ENCODE data around the gene DPH7. TPM values are rescaled to one million over a fixed set of nuclear protein-coding genes. Genes with fewer than 3 reads are reported as not detected.
"Not testable (repeated sequence)": the region's sequence is repeated elsewhere in the genome, so short reads cannot be mapped to it uniquely, and the experiment has no call there.

Gene DPH7
- total RNA-seq, 1 donor from 2014 or later: 13.0 TPM

- H3K9me3 ChIP-seq (ENCODE audit: control insufficient read depth in 3 of 3, low read length in 3 of 3): no peaks in the 10 kb centered on the region
- no peaks in the 10 kb centered on the region for H3K27me3 ChIP-seq (ENCODE audit: control insufficient read depth in 3 of 3, insufficient read depth in 3 of 3, low read length in 3 of 3)
- H3K36me3 ChIP-seq (ENCODE audit: control insufficient read depth in 3 of 3, insufficient read depth in 3 of 3, low read length in 3 of 3): peaks cover 20 to 30% (median 22%) of the 10 kb centered on the region in 3 donors
- peak overlapping the region; percentile 84 to 93 (median 85) for H3K9ac ChIP-seq (ENCODE audit: low read depth in 1 of 3, low read length in 3 of 3)
- peak overlapping the region; percentile 82 to 94 (median 87) for H3K4me3 ChIP-seq (ENCODE audit: low read length in 3 of 3)
- H3K4me1 ChIP-seq (ENCODE audit: control insufficient read depth in 3 of 3, insufficient read depth in 3 of 3, low read length in 3 of 3): peaks cover 26 to 31% (median 30%) of the 10 kb centered on the region in 3 donors
- H3K27ac ChIP-seq (ENCODE audit: low read depth, low read length): peak overlapping the region; percentile 86
These were observed 26.5 kb downstream of the DPH7 start for GRCh38 chr9:137552022-137552768.

DNA sequence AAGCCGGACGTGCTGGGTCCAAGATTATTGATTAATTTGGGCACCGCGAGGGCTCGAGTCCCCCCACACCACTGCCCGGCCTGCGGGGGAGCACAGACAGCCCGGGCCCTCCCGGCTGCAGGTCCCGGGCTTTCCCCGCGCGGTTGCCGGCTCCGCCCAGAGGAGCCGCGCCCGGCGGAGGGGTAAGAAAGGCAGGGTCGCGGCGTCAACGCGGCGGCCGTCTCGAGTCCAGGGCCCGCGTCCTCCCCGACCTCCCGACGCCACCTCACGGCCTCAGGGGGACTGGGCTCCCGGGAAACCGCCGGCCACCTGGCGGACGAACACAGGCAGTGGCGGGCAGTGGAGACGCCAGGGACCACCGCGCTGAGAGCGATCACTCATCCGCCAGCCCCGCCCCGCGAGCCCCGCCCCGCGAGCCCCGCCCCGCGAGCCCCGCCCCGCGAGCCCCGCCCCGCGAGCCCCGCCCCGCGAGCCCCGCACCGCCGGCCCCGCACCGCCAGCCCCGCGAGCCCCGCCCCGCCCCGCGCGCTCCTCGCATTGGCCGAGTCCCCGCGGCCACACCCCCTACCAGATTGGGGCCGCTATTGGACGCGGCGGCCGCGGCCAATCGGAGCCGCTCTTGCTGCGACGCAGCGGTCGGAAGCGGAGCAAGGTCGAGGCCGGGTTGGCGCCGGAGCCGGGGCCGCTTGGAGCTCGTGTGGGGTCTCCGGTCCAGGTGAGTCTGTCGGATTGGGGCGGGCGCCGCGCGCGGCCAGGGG is 27.3 kb downstream of the DPH7 start, which contains the start of gene MRPL41:
Gene MRPL41, plus strand, starts transcription at position 616 of the 758 bp plus-strand sequence. CDS start 203 bp downstream, outside the sequence.
- Histone ChIP-seq H3K4me3 (ENCODE audit: low read length in 3 of 3) (peak within 1 kb of the TSS; percentile 82 to 94 (median 87)), H3K27me3 (ENCODE audit: control insufficient read depth in 3 of 3, insufficient read depth in 3 of 3, low read length in 3 of 3) (no peaks in the 10 kb centered on the region), H3K9me3 (ENCODE audit: control insufficient read depth in 3 of 3, low read length in 3 of 3) (no peaks in the 10 kb centered on the region), H3K4me1 (ENCODE audit: control insufficient read depth in 3 of 3, insufficient read depth in 3 of 3, low read length in 3 of 3) (peaks cover 27 to 38% (median 37%) of the 10 kb centered on the region in 3 donors), H3K36me3 (ENCODE audit: control insufficient read depth in 3 of 3, insufficient read depth in 3 of 3, low read length in 3 of 3) (peaks cover 20 to 26% (median 21%) of the 10 kb centered on the region in 3 donors), H3K9ac (ENCODE audit: low read depth in 1 of 3, low read length in 3 of 3) (peak within 1 kb of the TSS; percentile 84 to 93 (median 85)), H3K27ac (ENCODE audit: low read depth, low read length) (peak within 1 kb of the TSS; percentile 86)

- Histone ChIP-seq H3K27ac (ENCODE audit: low read depth, low read length) (peak overlapping the region; percentile 83), H3K4me3 (ENCODE audit: low read length in 3 of 3) (peak overlapping the region; percentile 51 to 76 (median 67)), H3K36me3 (ENCODE audit: control insufficient read depth in 3 of 3, insufficient read depth in 3 of 3, low read length in 3 of 3) (peaks cover 15 to 20% (median 16%) of the 10 kb centered on the region in 3 donors), H3K4me1 (ENCODE audit: control insufficient read depth in 3 of 3, insufficient read depth in 3 of 3, low read length in 3 of 3) (peaks cover 27 to 41% (median 40%) of the 10 kb centered on the region in 3 donors), H3K9ac (ENCODE audit: low read depth in 1 of 3, low read length in 3 of 3) (peak overlapping the region; percentile 68 to 88 (median 72))
- H3K27me3 ChIP-seq (ENCODE audit: control insufficient read depth in 3 of 3, insufficient read depth in 3 of 3, low read length in 3 of 3); H3K9me3 ChIP-seq (ENCODE audit: control insufficient read depth in 3 of 3, low read length in 3 of 3): not testable (repeated sequence)
These were observed 27.8 kb downstream of the DPH7 start for GRCh38 chr9:137550958-137551263.

DNA sequence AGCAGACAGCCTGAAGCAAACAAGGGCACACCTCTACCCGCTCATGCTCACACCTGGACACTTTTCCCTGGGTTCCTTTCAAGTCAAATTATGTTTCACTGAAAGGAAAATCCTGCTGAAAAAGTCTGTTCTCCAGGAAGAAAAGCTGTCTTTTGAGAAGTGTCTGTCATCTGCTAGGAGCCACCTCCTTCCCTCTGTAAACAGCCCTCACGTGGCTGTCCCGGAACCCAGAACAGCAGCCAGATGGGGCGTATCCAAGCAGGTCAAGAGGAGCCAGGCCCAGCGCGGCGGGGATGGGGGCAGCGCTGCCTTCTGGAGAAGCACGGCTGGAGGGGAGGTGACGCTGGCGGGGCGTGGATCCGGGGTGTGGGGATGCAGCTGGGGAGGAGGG is 28.5 kb downstream of the DPH7 start, which contains the start of gene PNPLA7:
Gene PNPLA7, minus strand, starts transcription at position 172 of the 391 bp plus-strand sequence. CDS start 205 bp downstream, outside the sequence.
- Histone ChIP-seq H3K36me3 (ENCODE audit: control insufficient read depth in 3 of 3, insufficient read depth in 3 of 3, low read length in 3 of 3) (peaks cover 9 to 14% (median 10%) of the 10 kb centered on the region in 3 donors), H3K9me3 (ENCODE audit: control insufficient read depth in 3 of 3, low read length in 3 of 3) (no peaks in the 10 kb centered on the region), H3K9ac (ENCODE audit: low read depth in 1 of 3, low read length in 3 of 3) (peak within 1 kb of the TSS; percentile 86 to 94 (median 89)), H3K27ac (ENCODE audit: low read depth, low read length) (peak within 1 kb of the TSS; percentile 98), H3K4me3 (ENCODE audit: low read length in 3 of 3) (peak within 1 kb of the TSS; percentile 80 to 83 (median 83)), H3K4me1 (ENCODE audit: control insufficient read depth in 3 of 3, insufficient read depth in 3 of 3, low read length in 3 of 3) (peaks cover 27 to 43% (median 40%) of the 10 kb centered on the region in 3 donors), H3K27me3 (ENCODE audit: control insufficient read depth in 3 of 3, insufficient read depth in 3 of 3, low read length in 3 of 3) (no peaks in the 10 kb centered on the region)

DNA sequence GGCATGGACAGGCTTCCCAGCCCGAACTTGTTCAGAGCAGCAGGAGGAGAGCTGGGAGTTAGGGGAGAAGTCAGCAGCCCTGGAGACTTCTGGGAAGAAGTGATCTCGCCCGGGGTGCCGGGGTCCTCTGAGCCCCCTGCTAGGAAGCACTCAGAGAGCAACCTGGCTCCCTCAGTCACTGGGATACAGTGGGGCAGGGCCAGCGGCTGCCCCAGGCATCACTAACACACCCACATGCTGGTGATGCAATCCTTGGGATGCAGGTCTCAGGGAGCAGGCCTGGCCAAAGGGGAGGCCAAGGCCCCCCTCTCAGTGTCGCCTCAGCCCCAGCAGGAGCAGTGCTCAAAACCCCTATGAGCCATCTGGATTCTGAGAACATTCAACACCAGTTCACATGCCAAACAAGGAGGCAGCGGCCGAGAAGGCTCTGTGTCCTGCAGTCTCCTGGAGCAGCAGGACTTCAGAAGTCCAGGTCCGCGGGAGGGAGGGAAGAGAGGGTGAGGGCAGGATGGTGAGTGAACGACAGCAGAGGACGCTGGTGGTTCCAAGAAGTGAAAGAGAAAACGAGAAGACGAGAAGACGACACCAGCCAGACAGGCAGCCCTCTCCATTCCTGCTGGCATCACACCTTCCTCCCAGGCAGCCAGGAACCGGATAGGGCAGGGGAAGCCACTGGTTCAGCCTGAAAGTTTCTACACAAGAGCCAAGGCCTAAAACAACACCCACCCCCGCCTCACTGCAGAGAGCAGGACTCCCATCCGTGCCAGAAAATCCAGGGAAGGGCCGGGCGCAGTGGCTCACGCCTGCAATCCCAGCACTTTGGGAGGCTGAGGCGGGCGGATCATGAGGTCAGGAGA is 30.8 kb downstream of the DPH7 start:
- no peak overlapping the region for H3K27ac ChIP-seq (ENCODE audit: low read depth, low read length)
- H3K9me3 ChIP-seq (ENCODE audit: control insufficient read depth in 3 of 3, low read length in 3 of 3): no peaks in the 10 kb centered on the region
- peaks cover 8 to 11% (median 9%) of the 10 kb centered on the region in 3 donors for H3K36me3 ChIP-seq (ENCODE audit: control insufficient read depth in 3 of 3, insufficient read depth in 3 of 3, low read length in 3 of 3)
- peaks cover 27 to 45% (median 44%) of the 10 kb centered on the region in 3 donors for H3K4me1 ChIP-seq (ENCODE audit: control insufficient read depth in 3 of 3, insufficient read depth in 3 of 3, low read length in 3 of 3)
- H3K27me3 ChIP-seq (ENCODE audit: control insufficient read depth in 3 of 3, insufficient read depth in 3 of 3, low read length in 3 of 3): no peaks in the 10 kb centered on the region
- H3K4me3 ChIP-seq (ENCODE audit: low read length in 3 of 3): peak overlapping the region in 2 of 3 donors; percentile 39 to 41
- peak overlapping the region in 1 of 3 donors; percentile 57 for H3K9ac ChIP-seq (ENCODE audit: low read depth in 1 of 3, low read length in 3 of 3)

- Histone ChIP-seq H3K4me3 (ENCODE audit: low read length in 3 of 3) (no peak overlapping the region), H3K27ac (ENCODE audit: low read depth, low read length) (peak overlapping the region; percentile 38), H3K27me3 (ENCODE audit: control insufficient read depth in 3 of 3, insufficient read depth in 3 of 3, low read length in 3 of 3) (no peaks in the 10 kb centered on the region), H3K9me3 (ENCODE audit: control insufficient read depth in 3 of 3, low read length in 3 of 3) (no peaks in the 10 kb centered on the region), H3K36me3 (ENCODE audit: control insufficient read depth in 3 of 3, insufficient read depth in 3 of 3, low read length in 3 of 3) (peaks cover 21 to 25% (median 23%) of the 10 kb centered on the region in 3 donors), H3K9ac (ENCODE audit: low read depth in 1 of 3, low read length in 3 of 3) (no peak overlapping the region), H3K4me1 (ENCODE audit: control insufficient read depth in 3 of 3, insufficient read depth in 3 of 3, low read length in 3 of 3) (peaks cover 19 to 38% (median 37%) of the 10 kb centered on the region in 3 donors)
These were observed 33.6 kb downstream of the DPH7 start for GRCh38 chr9:137545123-137545522.

DNA sequence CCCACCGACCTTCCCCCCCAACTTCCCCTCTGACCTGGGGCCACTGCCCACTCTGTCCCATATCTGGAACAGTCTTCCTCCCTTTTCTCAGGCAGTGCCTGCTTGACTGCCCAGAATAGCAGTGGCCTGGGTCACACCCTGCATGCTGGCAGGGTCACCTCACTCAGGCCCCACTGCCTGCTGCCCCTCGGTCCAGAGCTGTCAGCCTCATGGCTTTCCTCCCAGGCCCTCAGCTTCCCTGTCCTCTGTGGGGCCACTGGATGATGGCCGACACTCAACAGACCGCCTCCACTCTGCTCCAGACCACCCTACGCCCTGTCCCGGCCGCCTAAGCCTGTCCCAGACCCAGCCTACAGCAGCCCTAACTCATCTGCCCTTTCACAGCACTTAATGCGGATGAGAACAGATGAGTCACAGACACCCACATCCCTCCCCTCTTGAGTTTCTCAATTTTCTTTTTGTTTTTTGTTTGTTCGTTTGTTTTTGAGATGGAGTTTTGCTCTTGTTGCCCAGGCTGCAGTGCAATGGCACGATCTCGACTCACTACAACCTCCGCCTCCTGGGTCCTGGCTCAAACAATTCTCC is 34.5 kb downstream of the DPH7 start:
- Histone ChIP-seq H3K4me1 (ENCODE audit: control insufficient read depth in 3 of 3, insufficient read depth in 3 of 3, low read length in 3 of 3) (peaks cover 12 to 33% (median 31%) of the 10 kb centered on the region in 3 donors), H3K9me3 (ENCODE audit: control insufficient read depth in 3 of 3, low read length in 3 of 3) (no peaks in the 10 kb centered on the region), H3K27ac (ENCODE audit: low read depth, low read length) (peak overlapping the region; percentile 51), H3K4me3 (ENCODE audit: low read length in 3 of 3) (no peak overlapping the region), H3K36me3 (ENCODE audit: control insufficient read depth in 3 of 3, insufficient read depth in 3 of 3, low read length in 3 of 3) (peaks cover 23 to 27% (median 24%) of the 10 kb centered on the region in 3 donors), H3K27me3 (ENCODE audit: control insufficient read depth in 3 of 3, insufficient read depth in 3 of 3, low read length in 3 of 3) (no peaks in the 10 kb centered on the region), H3K9ac (ENCODE audit: low read depth in 1 of 3, low read length in 3 of 3) (no peak overlapping the region)

DNA sequence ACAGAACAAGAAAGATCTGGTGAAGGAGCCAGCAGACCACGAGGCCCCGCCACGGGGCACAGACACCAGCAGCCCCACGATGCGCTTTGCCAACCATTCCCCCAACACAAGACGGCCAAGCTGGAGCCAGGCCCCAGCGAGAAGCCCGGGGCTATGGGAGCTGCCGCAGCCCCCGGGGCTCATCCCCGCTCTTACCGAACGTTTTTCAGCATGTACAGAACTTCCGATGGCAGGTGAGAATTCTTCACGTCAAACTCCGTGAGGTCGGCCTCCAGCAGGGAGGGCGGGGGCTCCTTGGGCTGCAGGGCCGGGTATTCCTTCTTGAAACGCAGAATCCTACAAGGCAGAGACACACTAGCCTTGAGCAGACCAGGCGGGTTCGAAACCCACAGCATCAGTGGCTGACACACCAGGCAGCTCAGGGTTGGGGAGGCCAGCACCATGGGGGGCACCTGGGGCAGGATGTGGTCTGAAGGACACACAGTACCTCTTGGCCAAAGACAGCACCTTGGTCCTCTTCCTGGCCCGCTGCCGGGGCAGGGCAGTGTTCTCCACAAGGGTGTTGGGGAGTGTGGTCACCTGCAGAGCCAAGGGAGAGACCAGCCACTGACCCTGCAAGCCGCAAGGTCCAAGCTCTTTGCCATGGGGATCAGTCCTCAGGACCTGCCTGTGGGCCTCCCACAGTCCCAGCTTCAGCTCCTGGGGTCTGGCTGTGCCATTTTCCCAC is 35.3 kb downstream of the DPH7 start:
- Histone ChIP-seq H3K4me1 (ENCODE audit: control insufficient read depth in 3 of 3, insufficient read depth in 3 of 3, low read length in 3 of 3) (peaks cover 8 to 26% (median 25%) of the 10 kb centered on the region in 3 donors), H3K27ac (ENCODE audit: low read depth, low read length) (no peak overlapping the region), H3K4me3 (ENCODE audit: low read length in 3 of 3) (no peak overlapping the region), H3K9ac (ENCODE audit: low read depth in 1 of 3, low read length in 3 of 3) (peak overlapping the region in 1 of 3 donors; percentile 8), H3K27me3 (ENCODE audit: control insufficient read depth in 3 of 3, insufficient read depth in 3 of 3, low read length in 3 of 3) (no peaks in the 10 kb centered on the region), H3K36me3 (ENCODE audit: control insufficient read depth in 3 of 3, insufficient read depth in 3 of 3, low read length in 3 of 3) (peaks cover 24 to 28% (median 24%) of the 10 kb centered on the region in 3 donors), H3K9me3 (ENCODE audit: control insufficient read depth in 3 of 3, low read length in 3 of 3) (no peaks in the 10 kb centered on the region)
